NCI-H1417 (cell line): ENCODE results near the gene CDC42EP3.

ENCODE experiments used
- DNase-seq, 3 experiments: peaks; one replicate each; lab custom pipeline; 2025; lab: John Stamatoyannopoulos, UW

CDC42EP3 gene

DNA sequence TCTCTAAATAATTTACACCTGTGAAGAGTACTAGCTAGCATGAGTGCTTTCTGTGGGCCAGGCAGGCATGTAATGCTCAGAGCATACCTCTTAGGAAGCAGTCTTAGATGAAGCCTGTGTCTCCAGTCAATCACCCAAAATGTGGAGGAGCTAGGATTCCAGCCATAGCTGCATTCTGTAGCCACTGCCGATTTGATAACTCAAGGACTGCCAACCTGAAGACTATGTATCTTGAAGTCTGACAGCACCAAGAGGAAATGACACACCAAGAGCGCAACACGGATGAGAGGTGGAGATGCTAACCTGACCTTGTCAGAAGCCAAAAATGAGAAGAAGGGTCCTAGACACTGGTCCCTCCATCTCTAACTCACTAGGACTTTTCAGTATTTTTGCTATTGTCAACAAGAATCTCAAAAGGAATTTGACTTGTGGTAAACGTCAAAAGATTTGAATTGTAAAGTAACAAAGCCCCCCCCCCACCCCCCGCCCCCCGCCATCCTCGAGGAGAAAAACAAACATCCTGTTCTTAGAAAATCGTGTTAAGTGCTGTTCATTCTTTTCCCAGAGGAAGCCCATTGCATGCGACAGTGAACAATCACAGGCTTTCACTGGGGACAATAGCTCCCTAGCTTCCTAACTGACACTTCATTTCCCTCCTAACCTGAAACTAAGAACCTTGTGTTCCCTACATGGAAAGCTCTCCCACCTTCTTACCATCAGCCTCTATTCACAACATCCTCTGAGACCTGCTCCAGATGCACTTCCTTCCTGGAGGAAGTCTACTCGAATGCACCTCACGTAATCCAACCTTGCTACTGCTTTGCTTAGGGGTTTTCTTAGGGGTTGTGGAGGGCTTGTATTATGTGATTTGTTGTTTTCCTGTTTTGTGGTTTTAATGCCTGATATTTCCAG is 14.7 kb downstream of the CDC42EP3 start:
- peak; percentile 46 to 78 (median 52) for DNase-seq

DNA sequence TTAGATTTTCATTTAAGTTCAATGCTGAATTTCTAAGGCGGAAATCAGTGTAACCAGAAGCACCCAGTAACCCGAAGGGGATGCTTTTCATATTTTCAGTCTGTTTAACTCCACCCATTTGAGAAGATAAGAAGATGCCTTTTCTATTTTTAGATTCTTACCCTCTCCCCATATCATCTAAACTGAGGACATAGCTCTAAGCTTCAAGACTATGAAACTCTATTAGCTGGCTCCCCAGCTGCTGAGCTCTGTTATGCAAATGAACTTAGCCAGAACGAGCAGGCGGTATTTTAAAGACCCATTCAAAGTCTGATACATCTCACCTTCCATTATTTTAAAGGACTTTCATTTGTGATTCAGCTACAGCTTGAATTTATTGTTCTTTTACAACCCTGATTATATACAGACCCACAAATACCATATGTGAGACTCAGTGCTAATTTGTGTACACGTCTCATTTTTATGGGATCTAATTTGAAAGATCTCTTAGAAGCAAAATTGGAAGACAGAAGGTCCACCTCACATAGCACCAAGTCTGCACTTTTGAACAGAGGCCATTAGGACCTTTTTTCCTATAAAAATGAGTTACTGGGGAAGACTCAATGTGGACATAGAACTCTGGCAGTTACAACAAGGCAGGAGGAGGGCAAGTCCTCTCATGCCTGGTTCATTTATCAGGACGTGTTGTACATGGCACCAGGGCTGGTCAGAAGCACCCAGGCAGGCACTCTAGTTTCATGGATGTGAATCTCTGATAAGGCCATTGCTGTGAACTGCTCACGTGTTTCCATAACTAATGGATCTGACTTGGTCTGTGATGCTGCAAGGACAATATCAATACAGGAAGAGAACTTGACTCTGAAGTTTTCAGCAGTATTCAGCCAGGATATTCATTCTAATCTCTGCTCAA is 16.3 kb downstream of the CDC42EP3 start:
- peak in 1 of 3 experiments; percentile 50 for DNase-seq

DNA sequence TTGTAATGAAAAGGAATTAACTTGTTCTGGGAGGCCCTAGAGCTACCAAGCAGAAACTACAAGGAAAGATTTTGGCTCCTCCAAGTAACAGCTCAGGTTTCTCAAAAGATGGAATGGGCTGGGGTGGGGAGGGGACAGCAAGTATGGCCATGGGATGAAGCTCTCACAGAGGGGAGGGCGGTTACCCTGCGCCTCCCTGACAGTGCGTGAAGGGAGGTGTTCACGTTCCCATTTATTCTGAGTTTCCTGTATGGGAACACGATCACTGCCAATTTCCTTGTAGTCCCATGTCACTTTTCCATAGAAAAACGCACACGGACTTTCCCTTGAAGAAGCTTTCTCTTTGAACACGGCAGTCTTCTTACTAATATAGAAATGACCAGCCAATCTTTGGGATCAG is 17.0 kb downstream of the CDC42EP3 start:
- DNase-seq: no peak

DNA sequence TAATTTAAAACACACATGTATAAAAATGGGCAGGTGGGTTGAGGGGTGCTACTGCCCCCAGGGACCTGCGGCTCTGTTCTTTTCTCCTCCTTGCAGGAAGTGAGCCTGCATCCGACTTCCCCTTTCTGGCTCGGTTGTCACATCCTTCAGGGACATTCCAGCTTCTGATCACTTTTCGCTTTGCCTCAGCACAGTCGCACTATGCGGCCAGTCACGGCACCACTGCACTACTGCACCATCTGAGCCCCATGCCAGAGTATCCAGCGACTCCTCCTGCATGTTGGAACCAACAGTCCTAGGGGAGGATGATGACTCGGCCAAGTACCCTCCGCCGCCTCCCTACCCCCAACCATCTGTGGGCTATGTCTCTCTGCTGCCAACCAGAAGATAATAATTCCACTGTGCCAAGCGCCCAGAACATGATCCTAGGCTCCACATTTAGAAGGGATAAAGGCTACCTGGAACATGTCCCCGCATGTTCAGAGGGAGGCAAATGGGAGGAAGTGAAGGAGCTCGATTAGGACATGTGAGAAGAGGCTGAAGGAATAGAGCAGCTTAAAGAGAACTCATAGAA is 17.6 kb downstream of the CDC42EP3 start:
- no peak for DNase-seq

DNA sequence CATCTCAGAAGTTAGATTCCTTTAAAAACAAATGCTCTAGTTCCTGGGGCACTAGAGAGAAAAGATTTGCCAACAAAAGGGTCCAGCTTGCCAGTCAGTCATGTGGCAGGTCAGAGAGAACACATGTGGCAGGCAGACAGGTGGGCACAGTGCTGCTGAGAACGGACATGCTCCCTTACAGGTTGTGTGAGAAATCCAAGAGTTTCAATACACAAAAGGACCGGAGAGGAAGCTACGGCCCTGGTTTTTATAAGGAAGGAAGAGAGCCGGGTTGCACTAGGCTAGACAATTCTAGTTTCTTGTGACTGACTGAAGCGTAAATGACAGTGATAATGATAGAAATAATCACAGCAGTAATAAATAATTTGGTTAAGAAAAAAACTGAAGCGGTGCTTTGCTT is 18.3 kb downstream of the CDC42EP3 start:
- no peak for DNase-seq

DNA sequence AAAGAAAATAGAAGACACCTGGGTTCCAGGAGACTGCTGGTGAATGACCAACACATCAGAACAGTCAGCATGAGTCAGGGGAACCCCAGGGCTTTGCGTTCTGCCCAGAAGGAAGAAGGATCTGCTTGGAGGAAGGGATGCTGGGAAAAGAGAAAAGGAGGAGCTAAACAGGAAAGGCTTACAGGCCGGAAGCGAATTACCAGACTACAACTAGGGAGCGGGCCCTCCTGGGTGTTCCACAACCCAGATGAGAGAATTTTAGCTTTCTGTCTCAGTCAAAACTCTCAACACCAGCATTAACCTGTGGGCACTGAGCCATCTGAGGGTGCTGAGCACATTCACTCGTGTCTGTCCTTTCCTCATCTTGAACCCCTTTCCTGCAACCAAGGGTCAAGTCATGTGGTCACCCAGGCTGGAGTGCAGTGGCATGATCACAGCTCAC is 19.2 kb downstream of the CDC42EP3 start:
- no peak for DNase-seq

DNA sequence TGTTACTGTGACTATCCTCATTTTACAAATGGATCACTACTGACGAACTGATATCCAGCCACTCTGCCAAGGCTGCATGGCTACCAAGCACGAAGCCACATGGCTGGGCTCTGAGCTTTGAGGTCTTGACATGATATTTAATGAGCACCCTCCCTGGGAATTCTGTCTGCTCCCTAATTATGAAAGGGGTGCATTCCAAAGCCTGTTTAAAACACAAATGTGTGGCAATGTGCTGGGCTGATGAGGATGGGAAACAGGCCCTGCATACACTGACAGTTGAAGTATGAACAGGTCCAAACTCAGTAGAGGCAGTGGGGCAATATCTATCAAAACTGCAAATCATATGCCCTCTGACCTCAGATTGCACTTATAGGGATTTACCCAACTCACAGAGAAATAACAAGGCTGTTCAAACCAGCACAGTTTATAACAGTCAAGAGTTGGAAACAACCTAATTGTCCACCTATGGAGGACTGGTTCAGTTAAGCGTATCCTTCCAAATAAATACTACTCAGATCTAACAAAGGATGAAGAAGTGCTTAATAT is 20.8 kb downstream of the CDC42EP3 start:
- DNase-seq: no peak

DNA sequence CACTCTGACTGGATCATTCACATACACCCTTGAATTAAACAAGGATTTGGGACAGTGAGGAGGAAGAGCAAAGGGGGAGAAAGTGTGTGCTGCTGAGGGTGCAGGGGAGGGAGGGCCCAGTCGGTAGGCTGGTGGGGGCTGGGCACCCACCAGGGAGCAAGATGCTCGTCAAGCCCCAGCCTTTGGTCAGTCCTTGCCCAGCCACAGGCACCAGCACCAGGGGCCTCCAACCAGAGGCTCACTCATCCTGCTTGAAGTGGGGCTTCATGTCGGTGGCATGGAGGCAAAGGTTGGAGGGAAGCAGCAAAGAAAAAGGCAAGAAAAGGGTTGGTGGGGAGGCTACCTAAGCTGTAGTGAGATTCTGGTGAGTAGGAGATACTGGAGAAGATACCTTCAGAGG is 21.9 kb downstream of the CDC42EP3 start:
- no peak for DNase-seq

DNA sequence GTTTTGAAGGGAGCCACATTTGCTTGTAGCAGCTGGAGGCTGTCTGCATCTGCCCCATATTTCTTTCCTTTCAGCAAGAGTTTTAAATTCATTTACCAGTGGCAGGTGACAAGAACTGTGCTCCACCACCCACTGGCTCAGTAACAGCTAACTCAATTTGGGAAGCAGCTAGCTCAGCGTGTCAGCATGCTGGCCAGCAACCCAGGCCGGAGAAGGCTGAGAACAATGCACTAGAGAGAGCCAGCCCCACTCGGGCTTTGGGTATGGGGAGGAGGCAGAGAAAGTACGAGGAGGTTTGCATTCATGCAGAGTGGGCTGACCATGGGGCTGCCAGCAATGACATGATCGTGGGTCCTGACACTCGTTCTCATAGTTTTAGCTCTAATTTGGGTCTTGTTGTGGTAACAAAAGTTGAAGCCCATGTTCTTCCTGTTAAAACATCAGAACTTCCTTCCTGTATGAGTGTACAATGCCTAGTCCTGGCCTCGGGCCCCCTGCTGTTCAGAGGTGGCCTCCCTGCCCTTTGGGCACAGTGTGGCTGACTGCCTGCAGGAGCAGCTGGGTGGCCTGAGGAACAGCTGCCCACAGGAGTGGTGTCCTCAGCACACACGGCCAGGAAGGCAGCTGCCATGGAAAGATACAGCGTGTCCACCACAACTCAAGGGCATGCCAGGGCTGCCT is 23.0 kb downstream of the CDC42EP3 start:
- DNase-seq: no peak

DNA sequence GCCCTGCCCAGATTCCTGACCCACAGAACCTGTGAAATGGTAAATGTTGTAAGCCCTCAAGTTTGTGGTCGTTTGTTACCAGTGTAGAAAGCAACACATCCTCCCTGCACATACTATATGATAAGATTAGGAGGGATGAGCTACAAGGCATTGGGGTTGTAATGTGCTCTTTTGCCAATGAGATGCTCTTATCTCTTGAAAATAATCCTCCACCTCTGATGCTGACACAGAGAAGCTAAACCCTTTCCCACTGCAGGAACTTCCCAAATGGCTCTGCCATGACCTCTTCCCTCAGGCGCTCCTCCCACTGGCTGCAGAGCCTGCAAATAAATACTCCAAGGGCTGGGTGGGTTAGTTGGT is 23.5 kb downstream of the CDC42EP3 start:
- no peak for DNase-seq

DNA sequence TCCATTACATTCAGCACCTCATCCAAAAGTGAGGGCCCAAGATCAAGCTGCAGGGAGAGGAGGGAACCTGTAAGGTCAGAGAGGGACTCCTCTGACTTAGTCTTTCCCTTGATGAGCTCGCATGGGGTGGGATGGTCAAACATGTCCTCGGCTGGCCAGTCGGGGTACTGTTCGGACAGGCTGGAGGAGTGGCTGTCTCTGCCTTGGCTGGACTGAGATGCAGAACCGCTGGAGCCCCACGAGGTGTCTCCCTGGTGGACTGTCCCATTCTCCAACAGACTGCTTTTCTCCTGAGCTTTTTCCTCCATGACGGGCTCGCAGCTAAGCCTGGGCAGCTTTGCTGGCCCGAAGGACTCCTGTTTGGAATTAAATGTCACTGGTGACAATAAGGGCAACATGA is 25.6 kb downstream of the CDC42EP3 start:
- DNase-seq: no peak

DNA sequence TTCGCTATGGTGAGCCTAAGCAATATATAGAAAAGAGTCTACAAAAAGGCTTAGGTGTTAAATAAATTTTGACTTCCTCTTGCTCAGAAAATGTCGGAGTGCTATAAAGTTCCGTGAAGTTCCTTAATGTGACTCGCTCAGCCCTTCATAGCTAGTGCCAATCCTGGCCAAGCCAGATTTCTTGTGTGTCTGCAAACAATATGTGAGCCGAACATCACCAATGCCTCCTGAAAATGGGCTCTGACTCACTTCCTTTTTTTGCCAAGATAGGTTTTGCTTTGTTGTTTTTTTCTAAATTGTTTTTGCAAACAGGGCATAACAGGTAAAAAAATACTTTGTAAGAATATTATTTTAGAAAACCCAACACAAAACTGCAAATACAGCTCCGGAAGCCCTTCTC is 26.1 kb downstream of the CDC42EP3 start:
- DNase-seq: no peak

DNA sequence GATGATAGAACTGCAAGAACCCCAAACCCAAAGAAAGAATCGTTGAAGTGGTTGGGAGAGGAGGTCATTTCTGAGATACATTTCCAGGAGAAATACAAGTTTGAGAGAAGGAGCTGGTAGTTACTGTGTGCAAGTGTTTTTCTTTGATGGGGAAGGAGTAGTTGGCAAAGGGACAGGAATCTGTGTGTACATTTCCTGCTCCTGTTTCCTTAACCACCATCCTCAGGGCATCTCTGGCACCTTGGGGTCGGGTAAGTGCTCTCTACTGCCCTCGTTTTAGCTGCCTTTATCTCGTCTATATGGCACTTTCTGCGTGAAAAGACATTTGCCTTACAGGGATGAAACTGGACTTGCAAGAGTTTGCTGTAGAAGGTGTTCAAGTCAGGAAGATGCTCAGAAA is 27.3 kb downstream of the CDC42EP3 start:
- peak in 1 of 3 experiments; percentile 15 for DNase-seq

DNA sequence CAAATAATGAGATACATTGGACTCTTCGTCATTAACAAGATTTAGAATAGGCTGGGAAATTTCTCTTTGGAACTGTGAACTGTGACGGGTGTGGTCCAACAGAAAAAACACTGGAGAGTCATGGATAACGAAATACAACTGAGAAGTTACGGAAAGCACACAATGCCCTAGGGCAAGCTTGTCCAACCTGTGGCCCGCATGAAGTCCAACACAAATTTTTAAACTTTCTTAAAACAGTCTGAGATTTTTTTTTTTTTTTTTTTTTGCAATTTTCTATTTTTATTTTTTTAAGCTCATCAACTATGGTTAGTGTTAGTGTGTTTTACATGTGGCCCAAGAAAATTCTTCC is 27.7 kb downstream of the CDC42EP3 start:
- DNase-seq: no peak

DNA sequence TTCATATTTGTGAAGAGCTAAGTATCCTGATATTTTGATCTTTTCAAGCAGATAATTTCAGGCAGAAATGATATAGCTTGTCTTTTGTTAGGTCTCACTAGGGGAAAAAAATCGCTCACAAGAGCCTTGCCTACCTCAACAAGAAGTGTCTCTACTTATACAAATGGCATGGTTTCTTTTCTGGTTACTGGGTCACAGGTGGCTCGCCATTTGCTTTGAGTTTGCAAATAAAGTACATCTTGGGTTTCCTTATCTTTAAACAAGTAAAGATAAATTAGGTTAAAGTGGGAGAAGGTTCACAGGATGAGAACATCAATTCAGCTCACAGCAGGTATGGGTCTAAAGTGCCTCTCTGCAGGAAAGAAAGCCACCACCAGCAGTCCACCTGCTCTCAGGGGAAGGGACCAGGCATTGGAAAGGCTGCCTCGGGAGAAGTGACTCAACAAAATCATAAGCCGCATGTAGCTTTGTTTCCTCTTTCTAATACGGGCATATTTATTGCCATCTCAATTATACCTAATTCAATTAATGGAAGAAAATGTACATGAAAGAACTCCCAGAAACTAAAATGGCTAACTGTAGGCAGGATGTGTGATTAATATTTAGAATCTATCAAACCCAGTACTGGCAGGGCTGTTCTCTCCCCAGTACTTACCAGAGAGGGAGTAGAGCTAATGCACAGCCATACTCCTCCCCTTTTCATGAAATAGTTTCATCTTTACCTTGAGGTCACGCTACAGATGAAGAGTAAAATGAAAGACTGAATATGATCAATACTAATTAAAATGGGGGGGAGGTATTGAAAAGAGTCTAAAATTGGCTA is 28.3 kb downstream of the CDC42EP3 start:
- DNase-seq: peak; percentile 71 to 93 (median 86)

DNA sequence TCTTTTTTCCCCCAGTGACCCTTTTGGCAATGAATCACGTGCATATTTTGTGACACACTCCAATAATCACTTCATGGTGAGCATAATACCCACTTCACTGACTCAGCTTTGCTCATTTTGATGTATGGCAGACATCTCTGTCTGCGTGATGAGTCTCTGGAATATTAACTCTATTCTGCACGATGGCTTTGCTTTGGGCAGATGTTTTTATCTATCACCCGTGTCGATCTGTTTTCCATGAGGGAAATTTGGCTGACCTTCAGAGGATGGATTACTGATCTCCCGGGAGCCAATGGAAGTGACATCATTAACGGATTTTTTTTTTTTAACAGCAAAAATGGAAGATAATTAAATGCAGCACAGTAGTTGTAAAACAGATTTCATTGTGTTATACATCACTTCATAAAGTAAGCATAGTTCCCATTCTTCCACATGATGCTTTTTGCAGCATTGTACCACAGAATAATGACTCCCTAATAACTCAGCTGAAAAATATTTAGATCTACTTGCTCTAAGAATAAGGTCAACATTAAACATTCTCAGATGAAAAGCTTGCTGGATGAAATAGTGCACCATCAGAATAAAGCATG is 29.8 kb downstream of the CDC42EP3 start:
- DNase-seq: peak in 2 of 3 experiments; percentile 21 to 64

DNA sequence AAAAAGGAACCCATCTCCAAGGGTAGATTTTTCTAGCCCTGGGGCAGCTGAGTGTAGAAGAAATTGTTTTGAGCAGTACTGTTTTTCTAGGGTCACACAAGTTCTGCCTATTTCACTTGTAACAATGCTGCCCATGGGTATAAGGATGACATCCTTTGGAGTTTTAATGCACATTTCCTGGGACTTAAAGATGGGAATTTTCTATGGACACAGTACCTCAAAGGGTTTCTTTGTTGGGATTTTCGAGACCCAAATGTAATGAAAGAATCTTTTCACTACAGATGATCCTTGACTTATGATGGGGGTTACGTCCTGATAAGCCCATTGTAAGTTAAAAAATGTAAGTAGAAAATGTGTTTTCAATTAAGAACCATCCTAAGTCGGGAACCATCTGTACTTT is 31.8 kb downstream of the CDC42EP3 start:
- DNase-seq: no peak

DNA sequence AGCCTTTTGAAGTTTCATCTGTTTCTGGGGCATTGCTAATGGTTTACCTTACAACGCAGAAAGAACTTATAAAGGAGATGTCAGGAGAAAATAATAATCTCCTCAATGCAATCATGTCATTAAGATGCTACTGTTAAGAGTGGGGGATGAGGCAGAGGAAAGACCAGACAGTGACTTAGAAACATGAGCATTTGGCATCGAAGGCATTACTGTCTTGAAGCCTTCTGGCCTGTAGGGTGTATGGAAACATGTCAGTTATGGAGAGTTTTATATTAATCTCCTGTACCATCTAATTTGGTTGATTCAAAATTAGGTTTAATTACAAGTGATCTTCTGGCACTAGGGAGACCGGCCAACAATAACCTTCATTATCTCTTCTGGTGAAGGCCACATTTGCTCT is 32.5 kb downstream of the CDC42EP3 start:
- peak in 1 of 3 experiments; percentile 28 for DNase-seq

DNA sequence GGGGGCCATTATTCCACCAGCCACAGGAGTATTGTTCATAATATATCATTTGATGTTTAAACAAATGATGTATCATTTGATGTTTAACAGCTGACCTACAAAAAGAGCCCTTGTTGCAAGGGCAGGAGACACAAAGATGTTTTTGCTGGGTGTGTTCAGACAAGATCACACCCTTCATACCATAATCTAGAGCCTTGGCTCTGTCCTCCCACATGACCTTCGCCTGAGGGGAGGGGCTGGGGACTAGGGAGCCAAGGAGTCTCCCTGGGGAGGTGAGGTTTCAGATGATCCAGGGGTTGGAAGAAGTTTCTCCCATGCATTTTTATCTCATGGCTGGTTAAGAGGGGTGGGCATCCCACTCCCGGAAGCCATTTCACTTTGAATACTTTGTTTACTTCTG is 33.5 kb downstream of the CDC42EP3 start:
- DNase-seq: no peak

DNA sequence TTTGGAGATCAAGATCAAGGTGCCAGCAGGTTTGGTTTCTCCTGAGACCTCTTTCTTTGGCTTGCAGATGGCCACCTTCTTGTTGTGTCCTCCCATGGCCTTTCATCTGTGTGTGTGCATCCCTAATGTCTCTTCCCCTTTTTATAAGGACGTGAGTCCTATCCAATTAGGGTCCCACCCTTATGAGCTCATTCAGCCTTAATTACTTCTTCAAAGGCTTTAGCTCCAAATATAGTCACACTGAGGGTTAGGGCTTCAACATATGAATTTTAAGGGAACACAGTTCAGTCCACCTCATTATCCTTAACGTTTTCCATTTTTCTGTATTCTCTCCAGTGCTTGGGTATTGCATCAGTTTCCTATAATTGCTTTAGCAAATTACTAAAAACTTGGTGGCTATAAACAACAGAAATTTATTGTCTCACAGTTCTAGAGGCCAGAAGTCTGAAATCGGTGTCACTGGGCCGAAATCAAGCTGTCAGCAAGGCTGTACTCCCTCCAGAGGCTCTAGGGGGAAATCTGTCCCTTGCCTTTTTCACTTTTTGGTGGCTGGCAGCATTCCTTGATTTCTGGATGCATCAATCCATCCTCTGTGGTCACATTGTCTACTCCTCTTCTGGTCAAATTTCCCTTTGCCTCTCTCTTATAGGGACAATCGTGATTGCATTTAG is 34.1 kb downstream of the CDC42EP3 start:
- peak in 1 of 3 experiments; percentile 19 for DNase-seq
